Activated CD8-positive, alpha-beta memory T cell treated with anti-CD3 and anti-CD28 coated beads for 36 hours (primary cell): ENCODE data around the gene PPP1R2. TPM values are rescaled to one million over a fixed set of nuclear protein-coding genes. Genes with fewer than 3 reads are reported as not detected.

Experiments
- CTCF ChIA-PET: fragments of 350-600 bp; sonication (Branson Sonifier 250); formaldehyde crosslinking; loops from one replicate; lab custom pipeline; 2021; ENCODE audit warnings: antibody characterized with exemption; lab: Charles Lee
- POLR2A ChIA-PET: fragments of 350-600 bp; sonication (Branson Sonifier 250); formaldehyde crosslinking; loops from one replicate; lab custom pipeline; 2021; ENCODE audit warnings: antibody characterized with exemption; lab: Charles Lee
- total RNA-seq, 2 experiments: library from RNA; stranded (reverse); gene quantifications; one replicate each; pipeline ENCODE4 v1.2.3, GENCODE V29; 2021

The PPP1R2 gene
- total RNA-seq, 2 experiments from 2014 or later: 102 to 108 TPM

GRCh38 chr3:195544634-195545033, 1.5 kb upstream of the PPP1R2 start:
- CTCF ChIA-PET: no interaction called here
- POLR2A ChIA-PET: no interaction called here

- ChIA-PET POLR2A (no interaction called here), CTCF (no interaction called here)
Measured at GRCh38 chr3:195544230-195544536, 1.1 kb upstream of the PPP1R2 start.

- CTCF ChIA-PET: interaction anchor here (0.9 to 3.7 kb wide), 2 partner anchors 8 to 273 kb away, joined by 3 to 17 read pairs; partner anchors contain the start of gene XXYLT1
Measured at GRCh38 chr3:195543500-195544229, 540 bp upstream of the PPP1R2 start.

GRCh38 chr3:195542316-195542697, 818 bp downstream of the PPP1R2 start:
- CTCF ChIA-PET: interaction anchor here (0.6 to 3.7 kb wide), 5 partner anchors 10 to 834 kb away, joined by 3 to 17 read pairs (median 3); partner anchors contain the start of gene XXYLT1
- POLR2A ChIA-PET: interaction anchor here (0.6 to 2.0 kb wide), 8 partner anchors 8 to 909 kb away, joined by 3 to 7 read pairs (median 3); partner anchors contain the start of genes TMEM44 and XXYLT1

More at GRCh38 chr3:195543500-195544229, 540 bp upstream of the PPP1R2 start:
- POLR2A ChIA-PET: interaction anchor here (1.0 to 2.0 kb wide), 4 partner anchors 10 to 272 kb away, joined by 3 to 6 read pairs (median 4); partner anchors contain the start of gene XXYLT1

GRCh38 chr3:195540511-195540910, 2.6 kb downstream of the PPP1R2 start:
- CTCF ChIA-PET: interaction anchor here (3.7 kb wide), 1 partner anchor 270 kb away, joined by 17 read pairs; the partner anchor contains the start of gene XXYLT1

GRCh38 chr3:195540027-195540426, 3.1 kb downstream of the PPP1R2 start:
- ChIA-PET POLR2A (no interaction called here), CTCF (interaction anchor here (3.7 kb wide), 1 partner anchor 269 kb away, joined by 17 read pairs; the partner anchor contains the start of gene XXYLT1)

More at GRCh38 chr3:195540511-195540910, 2.6 kb downstream of the PPP1R2 start:
- POLR2A ChIA-PET: interaction anchor here (0.7 kb wide), 1 partner anchor 373 kb away, joined by 15 read pairs; no protein-coding TSS in a partner anchor

- POLR2A ChIA-PET: no interaction called here
- CTCF ChIA-PET: no interaction called here
Measured at GRCh38 chr3:195539479-195539878, 3.6 kb downstream of the PPP1R2 start.

- CTCF ChIA-PET: interaction anchor here (0.6 to 2.5 kb wide), 5 partner anchors 11 to 266 kb away, joined by 4 to 9 read pairs (median 4); partner anchors contain the start of gene XXYLT1
- POLR2A ChIA-PET: no interaction called here
Measured at GRCh38 chr3:195537995-195538394, 5.1 kb downstream of the PPP1R2 start.

GRCh38 chr3:195535293-195535692, 7.8 kb downstream of the PPP1R2 start:
- ChIA-PET POLR2A (interaction anchor here (0.7 kb wide), 1 partner anchor 7 kb away, joined by 3 read pairs; no protein-coding TSS in a partner anchor), CTCF (interaction anchor here (1.4 to 2.0 kb wide), 2 partner anchors 11 to 264 kb away, joined by 4 to 5 read pairs; partner anchors contain the start of gene XXYLT1)

GRCh38 chr3:195532834-195533233, 10.3 kb downstream of the PPP1R2 start:
- ChIA-PET CTCF (interaction anchor here (1.1 to 2.6 kb wide), 2 partner anchors 10 to 262 kb away, joined by 3 to 7 read pairs; partner anchors contain the start of genes PPP1R2 and XXYLT1), POLR2A (interaction anchor here (1.5 kb wide), 1 partner anchor 10 kb away, joined by 6 read pairs; the partner anchor contains the start of gene PPP1R2)

GRCh38 chr3:195532345-195532744, 10.8 kb downstream of the PPP1R2 start:
- CTCF ChIA-PET: interaction anchor here (1.1 to 2.6 kb wide), 2 partner anchors 10 to 261 kb away, joined by 3 to 7 read pairs; partner anchors contain the start of genes PPP1R2 and XXYLT1
- POLR2A ChIA-PET: no interaction called here

GRCh38 chr3:195531683-195532082, 11.4 kb downstream of the PPP1R2 start:
- CTCF ChIA-PET: interaction anchor here (0.6 to 2.6 kb wide), 2 partner anchors 140 to 261 kb away, joined by 4 to 7 read pairs; partner anchors contain the start of gene XXYLT1
- POLR2A ChIA-PET: no interaction called here

- ChIA-PET CTCF (interaction anchor here (0.9 to 1.7 kb wide), 2 partner anchors 16 to 255 kb away, joined by 3 to 5 read pairs; partner anchors contain the start of gene XXYLT1), POLR2A (interaction anchor here (1.0 kb wide), 1 partner anchor 255 kb away, joined by 3 read pairs; the partner anchor contains the start of gene XXYLT1)
Measured at GRCh38 chr3:195526492-195526891, 16.6 kb downstream of the PPP1R2 start.

GRCh38 chr3:195524171-195524896, 18.8 kb downstream of the PPP1R2 start:
- CTCF ChIA-PET: interaction anchor here (1.6 to 3.6 kb wide), 2 partner anchors 11 to 253 kb away, joined by 5 to 37 read pairs; partner anchors contain the start of gene XXYLT1
- POLR2A ChIA-PET: interaction anchor here (0.6 kb wide), 2 partner anchors 19 to 85 kb away, joined by 3 to 5 read pairs; partner anchors contain the start of gene PPP1R2

GRCh38 chr3:195522254-195523023, 20.7 kb downstream of the PPP1R2 start:
- POLR2A ChIA-PET: interaction anchor here (1.5 kb wide), 1 partner anchor 79 kb away, joined by 3 read pairs; no protein-coding TSS in a partner anchor
- CTCF ChIA-PET: interaction anchor here (1.2 to 3.6 kb wide), 3 partner anchors 15 to 252 kb away, joined by 4 to 37 read pairs (median 4); partner anchors contain the start of gene XXYLT1

GRCh38 chr3:195517030-195517429, 26.1 kb downstream of the PPP1R2 start:
- ChIA-PET POLR2A (no interaction called here), CTCF (interaction anchor here (0.6 to 1.5 kb wide), 2 partner anchors 123 to 246 kb away, joined by 3 to 7 read pairs; partner anchors contain the start of gene XXYLT1)

GRCh38 chr3:195514610-195515235, 28.4 kb downstream of the PPP1R2 start:
- POLR2A ChIA-PET: interaction anchor here (1.2 kb wide), 1 partner anchor 27 kb away, joined by 3 read pairs; no protein-coding TSS in a partner anchor
- CTCF ChIA-PET: interaction anchor here (0.8 kb wide), 1 partner anchor 254 kb away, joined by 3 read pairs; no protein-coding TSS in a partner anchor
